GM21825 (cell line): ENCODE data around the gene IL1RL2.

Experiments used
- ATAC-seq: cut with Tn5 transposase; IDR thresholded peaks from one replicate; pipeline ENCODE4 v1.9.1; 2021; ENCODE audit warnings: mild to moderate bottlenecking, moderate library complexity; ENCODE audit not compliant: unreplicated experiment

Gene IL1RL2

DNA sequence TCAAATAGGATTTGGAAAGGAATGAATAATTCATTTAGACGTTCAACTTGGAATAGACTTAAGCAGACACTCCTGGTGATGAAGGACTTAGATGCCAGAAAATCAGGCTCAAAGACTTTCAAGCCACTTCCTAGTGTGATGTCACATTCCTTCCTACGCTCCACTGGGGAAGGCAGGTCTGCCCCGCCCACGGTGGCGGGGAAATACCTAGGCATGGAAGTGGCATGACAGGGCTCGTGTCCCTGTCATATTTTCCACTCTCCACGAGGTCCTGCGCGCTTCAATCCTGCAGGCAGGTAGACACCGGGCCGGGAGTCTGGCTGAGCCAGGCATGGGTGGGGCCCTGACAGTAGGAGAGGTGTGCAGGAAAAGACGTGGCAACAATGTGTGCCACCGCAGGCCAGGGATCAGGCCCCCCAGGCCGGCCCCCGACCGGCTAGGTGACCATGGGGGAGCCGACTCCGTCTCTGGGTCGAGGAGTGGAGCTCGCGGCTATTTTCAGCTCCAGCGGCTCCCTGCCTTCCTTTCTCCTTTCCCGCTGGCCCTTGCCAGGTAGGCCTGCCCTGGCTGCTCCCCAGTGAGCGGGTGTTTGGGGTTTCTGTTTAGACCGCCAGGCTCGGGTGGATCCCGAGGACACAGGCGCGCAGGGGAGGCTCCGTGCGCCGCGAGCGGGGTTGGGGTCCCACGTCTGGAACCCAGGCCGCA, at the start of gene IL1RL2:
Gene IL1RL2, plus strand, starts transcription at position 233 of the 705 bp plus-strand sequence. CDS start 845 bp downstream, outside the sequence.
- no peak for ATAC-seq

DNA sequence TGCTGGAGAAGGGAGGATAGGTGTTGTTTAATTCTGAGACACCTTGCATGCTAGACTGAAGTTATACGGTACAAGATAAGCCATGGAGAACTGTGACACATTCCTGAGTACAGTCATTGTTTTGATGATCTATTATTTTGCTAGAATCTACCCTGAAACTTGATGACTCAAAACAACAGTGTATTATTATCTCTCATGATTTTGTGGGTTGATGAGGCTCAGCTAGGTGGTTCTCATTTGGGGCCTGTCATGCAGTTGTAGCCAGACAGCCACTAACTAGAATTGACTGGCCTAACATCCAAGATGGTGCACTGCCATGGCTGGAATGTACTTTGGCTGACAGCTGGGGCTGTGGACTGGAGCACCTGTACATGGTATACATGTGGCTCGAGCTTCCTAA, 49.7 kb upstream of the IL1RL2 start:
- no peak for ATAC-seq

DNA sequence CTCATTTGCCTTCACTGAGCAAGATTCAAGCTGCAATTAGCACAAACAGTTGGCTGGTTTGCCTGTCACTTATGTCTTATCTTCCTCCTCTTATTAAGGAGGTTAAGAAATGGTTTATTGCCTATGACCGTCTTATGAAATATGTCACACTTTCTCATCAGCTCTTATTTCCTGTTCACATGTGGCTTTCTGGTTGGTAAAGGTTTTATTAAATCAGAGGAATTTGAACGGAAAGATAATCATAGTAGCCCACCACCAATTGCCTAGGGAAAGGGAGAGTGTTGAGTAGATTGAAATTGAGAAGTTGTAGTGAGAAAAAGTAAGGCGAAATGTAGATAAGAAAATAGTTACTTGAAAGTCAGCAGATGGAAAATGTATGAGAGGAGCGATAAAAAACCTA, 48.5 kb upstream of the IL1RL2 start:
- ATAC-seq, result no peak

DNA sequence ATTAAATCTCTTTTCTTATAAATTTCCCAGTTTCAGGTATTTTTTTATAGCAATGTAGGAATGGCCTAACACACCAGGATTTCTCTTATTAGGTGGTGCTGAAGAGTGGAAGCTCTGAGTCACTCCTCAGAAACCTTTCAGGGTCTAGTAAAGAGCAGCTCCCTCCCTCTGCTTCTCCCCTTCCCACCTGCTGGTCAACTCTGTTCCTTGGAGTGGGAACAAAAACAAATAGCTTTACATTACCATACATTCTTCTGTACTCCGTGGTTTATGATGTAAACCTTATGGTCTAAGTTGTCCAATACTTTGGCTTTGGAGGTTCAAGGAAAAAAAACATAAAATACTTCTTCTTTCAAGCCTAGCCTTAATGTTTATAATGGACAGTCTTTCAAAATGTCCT, 47.0 kb upstream of the IL1RL2 start:
- ATAC-seq, result no peak

DNA sequence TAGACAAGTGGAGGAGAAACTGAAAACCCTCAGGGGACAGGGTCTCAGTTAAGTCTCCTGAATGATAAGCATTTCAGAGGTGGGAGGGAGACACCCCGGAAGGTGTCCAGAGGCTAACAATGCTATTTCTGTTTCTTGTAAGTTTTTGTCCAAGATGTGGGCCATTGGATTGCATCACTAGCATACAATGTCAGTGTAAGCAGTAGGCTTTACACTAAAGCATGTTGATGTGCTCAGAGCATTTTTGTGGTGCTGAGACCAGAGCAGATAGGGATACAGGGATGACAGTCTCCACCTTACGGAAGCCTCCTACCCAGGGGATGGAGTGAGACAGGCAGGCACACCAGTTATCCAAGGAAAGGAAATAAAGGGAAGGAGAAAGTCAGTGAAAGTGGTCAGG, 46.4 kb upstream of the IL1RL2 start:
- ATAC-seq, result no peak

DNA sequence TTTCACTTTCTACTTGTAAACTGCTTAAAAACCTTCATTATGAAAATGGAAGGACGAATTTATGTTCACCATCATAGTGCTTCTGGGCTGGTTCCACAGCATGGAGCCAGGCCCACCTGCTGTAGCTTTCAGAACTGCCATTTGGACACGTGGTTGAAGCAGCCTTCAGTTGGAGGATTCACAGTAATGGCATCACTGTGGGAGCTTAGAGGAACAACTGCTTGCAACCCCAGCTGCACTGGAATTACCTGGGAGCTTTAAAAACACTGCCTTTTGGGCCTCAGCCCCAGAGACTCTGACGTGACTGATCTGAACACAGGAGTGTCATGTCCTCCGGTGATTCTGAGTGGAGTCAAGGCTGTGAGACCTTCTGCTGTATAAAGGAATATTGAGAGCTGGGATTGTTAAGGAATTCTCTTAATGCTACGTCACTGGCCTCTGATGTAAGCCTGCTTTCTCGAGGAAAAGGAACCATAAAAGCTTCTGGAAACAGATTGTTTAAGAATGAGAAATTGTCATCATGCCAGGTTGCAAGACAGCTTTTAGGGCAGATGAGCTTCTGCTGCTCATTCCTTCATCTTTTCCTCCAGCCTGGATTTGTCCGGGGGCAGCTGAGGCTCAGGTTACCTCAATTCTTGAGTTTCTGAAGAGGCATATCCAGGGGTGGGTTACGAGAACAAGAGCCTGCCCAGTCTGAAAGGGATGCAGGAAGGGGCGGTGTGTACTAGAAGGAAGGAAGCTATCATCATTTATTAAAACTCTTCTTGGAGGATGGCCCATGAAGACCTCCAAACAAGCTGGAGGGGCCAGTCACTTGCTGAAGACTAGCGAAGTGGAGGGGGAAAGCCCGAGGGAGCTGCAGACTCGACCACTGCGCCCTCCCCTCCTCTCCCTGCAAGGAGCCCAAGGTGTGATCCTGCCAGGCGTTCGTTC, 45.5 kb upstream of the IL1RL2 start:
- ATAC-seq, result no peak

DNA sequence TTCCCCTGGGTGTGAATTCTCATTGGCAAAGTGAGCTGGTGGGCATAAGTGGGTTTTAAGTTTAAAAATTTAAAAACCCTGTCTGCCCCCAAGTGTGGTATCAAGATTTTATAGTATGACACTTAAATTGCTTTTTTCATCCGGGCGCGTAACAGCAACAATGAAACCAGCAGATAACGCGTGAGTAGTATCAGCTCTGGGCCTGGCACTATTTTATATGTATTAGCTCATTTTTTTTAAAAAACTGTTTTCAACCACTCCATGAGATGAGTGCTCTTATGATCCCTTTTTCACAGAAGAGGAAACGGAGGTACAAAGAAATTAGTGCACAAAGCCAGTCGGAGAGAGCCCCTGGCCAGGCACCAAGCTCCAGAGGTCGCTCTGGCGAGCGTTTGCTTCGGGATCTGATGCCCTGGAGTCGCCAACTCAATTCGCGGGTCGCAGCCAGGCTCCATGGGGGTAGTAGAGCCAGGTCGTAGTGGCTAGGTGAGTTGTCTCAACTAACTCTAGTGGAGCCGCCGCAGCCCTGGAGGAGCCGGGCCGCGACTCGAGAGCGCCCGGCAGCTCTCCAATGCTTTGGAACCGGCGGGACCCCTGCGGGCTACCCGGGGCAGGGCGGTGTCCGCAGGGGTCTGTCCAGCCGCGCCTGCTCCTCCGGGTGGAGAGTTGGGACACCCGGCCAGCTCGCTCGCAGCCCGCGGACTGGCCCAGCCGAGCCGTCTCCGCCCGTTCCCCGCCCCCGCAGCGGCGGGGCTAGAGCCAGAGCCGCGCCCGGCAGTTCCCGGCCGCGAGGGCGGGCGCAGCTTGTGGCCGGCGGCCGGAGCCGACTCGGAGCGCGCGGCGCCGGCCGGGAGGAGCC, 44.6 kb upstream of the IL1RL2 start, which contains the start of gene IL1R1:
Gene IL1R1, plus strand, starts transcription at position 777 of the 859 bp plus-strand sequence. CDS start 14,979 bp downstream, outside the sequence.
- ATAC-seq, result no peak

DNA sequence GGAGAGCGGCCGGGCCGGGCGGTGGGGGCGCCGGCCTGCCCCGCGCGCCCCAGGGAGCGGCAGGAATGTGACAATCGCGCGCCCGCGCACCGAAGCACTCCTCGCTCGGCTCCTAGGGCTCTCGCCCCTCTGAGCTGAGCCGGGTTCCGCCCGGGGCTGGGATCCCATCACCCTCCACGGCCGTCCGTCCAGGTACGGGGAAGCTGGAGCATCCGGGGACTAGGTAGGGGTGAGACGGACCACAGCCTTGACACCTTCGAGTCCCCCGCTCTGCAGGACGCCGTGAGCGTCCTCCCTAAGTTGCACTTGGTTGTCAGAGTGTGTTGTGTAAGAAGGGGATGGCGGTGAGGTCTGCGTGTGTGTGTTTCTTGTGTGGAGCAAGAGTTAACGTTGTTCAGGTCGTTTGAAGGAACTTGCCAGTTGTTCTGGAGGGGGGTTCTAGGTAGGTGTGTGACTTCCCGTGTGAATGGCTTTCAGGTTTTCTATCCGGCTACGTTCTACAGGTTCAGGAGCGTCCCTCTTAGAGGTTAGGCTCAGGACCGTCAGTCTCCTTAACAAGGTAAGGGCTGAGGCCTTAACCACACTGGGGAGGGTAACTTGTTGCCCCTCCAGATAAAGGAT, 43.9 kb upstream of the IL1RL2 start:
- ATAC-seq, result no peak

DNA sequence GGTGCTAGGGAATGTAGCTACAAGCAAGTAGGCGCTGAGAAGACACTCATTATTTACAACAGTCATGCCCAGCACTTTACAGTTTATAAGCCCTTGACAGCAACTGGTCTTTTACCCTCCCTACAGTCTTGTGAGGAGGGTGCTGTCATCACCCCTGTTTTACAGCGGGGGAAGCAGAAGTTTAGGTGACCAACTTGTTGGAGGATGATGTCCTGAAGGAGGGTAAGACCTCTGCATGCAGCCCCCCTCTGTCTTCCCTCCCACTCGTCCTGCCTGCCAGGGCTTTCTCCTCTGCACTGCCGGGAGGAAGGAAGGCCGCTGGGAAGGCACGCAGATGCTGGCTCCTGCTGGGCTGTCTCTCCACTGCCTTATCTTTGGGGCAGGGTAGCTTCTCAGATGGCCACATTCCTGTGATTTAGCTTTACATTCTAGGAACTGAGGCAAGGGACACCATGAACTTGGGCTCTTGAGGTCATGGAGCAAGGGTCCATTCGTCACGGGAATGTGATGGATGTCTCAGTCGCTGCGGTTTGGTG, 43.3 kb upstream of the IL1RL2 start:
- ATAC-seq, result no peak

DNA sequence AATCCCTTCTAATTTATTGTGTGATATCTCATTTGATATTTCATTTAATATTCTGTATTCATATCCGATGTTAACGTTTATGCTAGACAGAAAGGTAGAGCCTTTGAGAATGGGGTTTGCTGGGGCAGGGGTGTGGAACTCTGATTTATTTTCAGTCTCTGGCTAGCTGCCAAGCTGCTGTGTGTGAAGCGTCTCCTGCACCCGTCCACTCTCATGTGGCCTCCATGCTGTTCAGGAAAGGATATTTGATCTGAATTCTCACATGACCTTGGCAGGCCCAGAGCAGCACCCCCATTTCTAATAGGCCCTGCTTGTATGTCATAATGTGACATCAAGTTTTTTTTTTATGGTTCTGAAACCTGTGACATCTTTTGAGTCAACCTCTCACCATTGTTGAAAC, 42.7 kb upstream of the IL1RL2 start:
- ATAC-seq, result no peak

DNA sequence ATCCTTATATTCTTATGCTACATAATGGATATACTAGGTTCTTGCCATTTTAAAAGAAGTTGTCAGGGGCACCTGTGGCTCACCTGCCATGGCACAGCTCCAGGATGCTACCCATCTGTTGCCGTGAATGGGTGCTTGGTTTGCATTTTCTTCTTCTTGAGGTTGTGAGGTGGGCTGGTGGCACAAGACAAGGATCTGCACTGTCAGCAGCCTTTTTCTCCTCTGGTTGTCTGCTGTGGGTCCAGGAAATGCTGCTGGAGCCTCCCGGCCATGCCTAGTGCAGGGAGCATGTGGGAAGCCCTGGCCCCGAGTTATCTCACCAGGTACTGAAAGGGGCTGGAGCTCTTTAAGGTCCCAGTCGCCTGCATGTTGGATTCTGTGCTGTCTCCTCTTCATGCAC, 41.7 kb upstream of the IL1RL2 start:
- no peak for ATAC-seq

DNA sequence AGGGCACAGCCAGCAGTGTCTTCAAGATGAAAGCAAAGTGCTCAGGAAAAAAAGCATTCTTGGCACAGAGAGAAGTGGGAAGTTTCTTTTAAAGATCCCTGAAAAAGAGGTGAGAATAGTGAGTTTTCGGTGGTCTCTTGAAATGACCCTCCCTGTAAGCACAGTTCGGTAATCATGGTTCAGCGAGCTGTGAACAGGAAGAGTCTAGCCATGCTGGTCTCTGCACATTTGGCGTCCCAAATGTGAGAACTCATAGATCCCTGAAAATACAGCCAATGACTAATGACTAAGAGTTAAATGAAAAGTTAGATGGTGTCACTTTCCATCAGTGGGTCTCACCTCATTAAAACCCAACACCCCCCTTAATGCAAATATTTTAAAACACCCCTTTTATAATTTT, 40.9 kb upstream of the IL1RL2 start:
- ATAC-seq, result no peak

DNA sequence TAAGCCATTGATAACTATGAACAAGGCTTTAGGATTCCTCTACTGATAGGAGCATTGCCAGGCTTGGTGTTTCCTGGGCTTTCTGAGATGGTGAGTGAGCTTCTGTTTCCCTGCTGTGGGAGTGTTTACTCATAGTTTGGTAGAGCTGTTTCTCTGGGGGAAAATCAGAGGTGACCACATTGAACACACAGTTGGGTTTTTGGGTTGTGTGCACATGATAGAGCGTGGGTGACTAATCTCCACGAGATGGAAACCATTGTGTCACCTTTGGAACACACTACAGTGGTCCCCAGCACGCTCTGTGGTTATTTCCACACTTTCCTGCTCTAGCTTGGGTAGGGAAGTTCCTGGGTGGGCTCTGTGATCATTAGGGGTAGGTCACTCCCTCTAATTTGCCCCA, 38.9 kb upstream of the IL1RL2 start:
- no peak for ATAC-seq

DNA sequence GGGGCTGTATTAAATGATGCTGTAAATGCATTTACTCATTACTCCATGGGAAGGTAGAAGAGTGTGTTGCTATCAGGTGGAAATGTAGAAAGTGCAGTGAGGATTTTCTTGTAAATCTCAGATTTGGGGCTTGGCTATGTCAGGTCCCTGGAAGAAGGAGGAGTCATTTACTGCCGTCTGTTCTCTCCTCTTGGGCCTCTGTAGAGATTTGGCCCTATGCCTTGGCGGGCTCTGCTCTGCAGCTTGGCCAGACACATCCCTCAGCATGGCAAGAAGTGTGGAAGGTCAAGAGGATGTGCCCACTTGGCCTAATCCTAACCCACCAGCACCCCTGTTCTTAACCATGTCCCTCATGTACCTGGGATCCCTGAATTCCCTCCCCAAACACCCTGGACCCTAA, 37.6 kb upstream of the IL1RL2 start:
- ATAC-seq, result no peak

DNA sequence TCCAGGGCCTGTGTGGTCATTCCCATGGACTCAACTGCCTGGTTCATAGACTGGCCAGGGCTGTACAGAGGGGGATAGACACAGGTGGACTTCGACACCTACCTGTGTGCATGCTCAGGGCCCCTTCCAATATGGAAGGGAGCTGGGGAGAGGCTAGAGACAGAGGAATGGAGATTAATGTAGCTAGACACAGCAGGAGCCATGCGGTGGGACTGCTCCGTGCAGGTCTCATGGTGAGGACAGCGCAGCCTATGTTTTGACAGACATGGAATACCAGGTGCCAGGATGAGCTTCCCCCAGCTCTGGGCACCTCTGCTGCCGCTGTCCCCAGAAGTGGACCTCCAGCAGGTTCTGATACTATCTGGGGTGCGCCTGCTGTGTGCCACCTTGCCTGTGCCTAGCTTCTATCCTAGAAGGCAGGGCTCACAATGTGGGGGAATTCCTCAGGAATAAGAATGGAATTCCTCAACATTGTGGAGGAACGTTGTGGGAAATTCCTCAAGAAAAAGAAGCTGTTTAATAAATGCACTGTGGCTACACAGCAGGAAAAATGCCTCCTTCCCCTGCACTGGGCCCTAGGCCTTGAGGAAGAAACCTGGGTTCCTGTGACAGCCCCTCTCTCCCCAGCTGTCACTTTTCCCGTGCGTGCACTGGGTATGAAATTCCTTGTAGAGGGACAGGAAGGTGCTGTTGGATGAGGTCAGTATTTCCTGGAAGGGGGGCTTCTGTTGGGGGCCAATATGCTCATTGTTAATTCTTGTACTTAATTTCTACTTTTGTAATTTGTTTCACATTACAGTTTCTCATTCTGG, 37.0 kb upstream of the IL1RL2 start:
- ATAC-seq, result no peak

DNA sequence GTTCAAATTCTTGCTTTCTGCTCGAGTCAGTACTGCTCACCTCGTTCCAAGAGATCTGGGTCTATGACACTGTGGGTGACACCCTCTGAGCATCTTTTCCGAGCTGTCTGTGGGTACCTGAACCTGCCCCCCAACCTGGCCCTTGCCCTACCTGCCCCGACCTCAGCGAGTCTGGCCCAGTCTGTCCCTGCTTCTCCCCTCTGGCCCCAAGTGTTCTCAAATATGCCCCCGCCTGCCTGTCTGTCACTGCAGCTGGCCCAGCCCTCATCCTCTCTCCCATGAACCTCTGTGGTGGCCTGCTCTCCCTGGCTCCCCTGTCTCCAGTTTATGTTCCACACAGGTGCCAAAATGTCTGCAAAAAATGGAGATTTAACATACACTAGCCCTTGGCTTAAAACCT, 32.5 kb upstream of the IL1RL2 start:
- no peak for ATAC-seq

DNA sequence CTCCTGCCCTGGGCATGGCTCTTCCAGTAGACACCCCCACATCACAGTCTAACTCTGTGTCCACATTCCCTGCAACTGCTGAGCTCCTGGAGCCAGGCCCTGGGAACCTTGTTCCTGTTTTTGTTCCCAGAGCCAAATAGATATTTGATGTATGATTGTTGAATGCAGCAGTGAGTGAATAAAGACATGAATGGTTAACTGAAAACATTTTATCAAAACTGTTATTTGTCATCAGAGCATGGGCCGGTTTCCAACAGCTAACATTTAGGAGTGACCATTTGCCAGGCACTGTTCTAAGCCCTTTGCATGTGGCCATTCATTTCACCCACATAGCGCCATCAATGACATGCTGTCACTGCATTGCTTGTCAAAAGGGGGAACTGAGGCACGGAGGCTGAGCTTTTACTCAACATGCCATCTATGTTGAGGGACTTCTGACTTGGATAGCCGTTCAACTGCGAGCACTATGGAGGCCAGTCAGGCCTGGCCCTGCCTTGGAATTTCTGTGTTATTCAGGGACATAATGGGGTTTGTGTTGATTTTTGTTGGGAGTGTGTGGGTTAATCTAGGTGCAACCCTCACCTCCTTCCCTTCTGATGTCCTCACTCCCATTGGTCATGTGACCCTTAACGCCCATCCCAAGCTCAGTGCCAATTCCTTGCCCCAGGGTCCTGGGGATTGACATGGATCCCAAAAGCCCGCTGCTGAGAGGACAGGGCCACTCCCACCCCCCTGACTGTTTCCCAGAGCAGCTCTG, 31.7 kb upstream of the IL1RL2 start:
- ATAC-seq, result no peak

DNA sequence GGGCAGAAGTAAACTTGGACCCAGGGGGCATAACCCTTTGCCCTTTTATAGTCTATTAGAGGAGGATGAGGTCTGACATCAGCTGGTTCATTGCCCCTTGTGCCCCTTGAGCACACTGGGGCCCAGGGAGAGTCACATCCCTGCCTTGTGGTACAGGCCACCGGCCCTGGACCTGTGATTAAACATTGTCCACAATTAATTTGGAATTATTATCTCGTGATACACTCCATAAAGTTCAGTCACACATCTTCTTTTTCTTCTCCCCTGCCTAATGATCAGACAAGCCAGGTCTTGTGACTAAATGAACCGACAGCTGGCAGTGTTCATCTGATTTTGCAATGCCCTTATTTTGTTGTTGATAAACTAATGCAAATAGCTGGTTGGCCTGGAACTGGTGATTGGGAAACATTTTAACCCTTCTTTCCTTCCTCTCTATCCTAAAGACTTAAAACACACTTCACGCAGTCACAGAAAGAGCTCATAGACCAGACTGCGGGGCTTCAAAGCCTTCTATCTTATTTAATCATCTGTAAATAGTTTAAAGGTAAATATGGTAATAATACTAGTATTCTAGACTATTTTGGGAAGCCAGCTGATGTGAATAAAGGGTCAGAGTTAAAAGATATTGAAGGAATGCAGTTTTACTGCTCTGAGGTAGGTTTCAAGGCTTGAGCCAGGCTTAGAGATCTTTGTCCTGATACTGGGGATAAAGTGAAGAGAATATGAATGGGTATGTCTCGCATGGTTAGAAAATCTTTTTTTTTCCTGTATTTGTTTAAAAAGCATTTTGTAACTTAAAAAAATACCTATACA, 30.9 kb upstream of the IL1RL2 start:
- no peak for ATAC-seq
